A549 (cell line): ENCODE results near the gene ARMH3.

Source experiments
- CHD4 ChIP-seq: fragments of 200-600 bp; sonication (generic); IDR thresholded peaks from 2 replicates; pipeline ENCODE4 v1.6.1; 2016; ENCODE audit warnings: antibody characterized with exemption, mild to moderate bottlenecking, borderline replicate concordance
- EP300 ChIP-seq, 2 experiments: fragments of >200 bp; sonication (Bioruptor Twin); formaldehyde crosslinking; IDR thresholded peaks; 2 replicates in 1 of 2; 3 replicates in 1 of 2; pipeline ENCODE4 v1.6.1; 2016 to 2017
- NFE2L2 ChIP-seq: fragments of 150-350 bp; conservative IDR thresholded peaks from 2 replicates; pipeline ENCODE4 v1.6.1; 2014; ENCODE audit warnings: low read length
- RFX5 ChIP-seq: fragments of 450-650 bp; IDR thresholded peaks from 2 replicates; pipeline ENCODE4 v1.7.1; 2014; ENCODE audit warnings: antibody characterized with exemption, mild to moderate bottlenecking, moderate library complexity
- TF ChIP-seq, protein P1 (sequence below): fragments of >200 bp; sonication (Bioruptor Twin); formaldehyde crosslinking; IDR thresholded peaks from 3 replicates; pipeline ENCODE4 v1.5.1; 2016
- TF ChIP-seq, protein P2 (sequence below): IDR thresholded peaks from 2 replicates; pipeline ENCODE4 v1.6.1; 2012
- TF ChIP-seq, protein P3 (sequence below): fragments of 450-650 bp; IDR thresholded peaks from 2 replicates; pipeline ENCODE4 v1.6.1; 2014; ENCODE audit warnings: antibody characterized with exemption

DNA sequence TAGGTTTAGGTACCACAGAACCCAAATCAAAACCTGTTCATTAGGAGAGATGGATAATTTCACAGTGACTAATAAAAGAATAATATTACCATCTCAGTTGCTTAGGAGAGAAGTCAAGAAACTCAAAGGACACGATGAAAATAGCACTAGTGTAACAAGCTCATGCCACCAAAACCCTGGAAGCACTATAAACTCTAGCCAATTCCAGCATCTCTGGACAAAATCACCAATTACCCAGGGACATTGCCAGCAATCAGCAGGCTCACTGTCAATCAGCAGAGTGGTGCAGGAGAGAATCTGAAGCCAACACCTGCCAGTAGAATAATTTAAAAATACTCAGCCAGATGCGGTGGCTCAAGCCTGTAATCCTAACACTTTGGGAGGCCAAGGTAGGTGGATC is 88.9 kb downstream of the ARMH3 start:
- TF ChIP-seq, protein P1, sequence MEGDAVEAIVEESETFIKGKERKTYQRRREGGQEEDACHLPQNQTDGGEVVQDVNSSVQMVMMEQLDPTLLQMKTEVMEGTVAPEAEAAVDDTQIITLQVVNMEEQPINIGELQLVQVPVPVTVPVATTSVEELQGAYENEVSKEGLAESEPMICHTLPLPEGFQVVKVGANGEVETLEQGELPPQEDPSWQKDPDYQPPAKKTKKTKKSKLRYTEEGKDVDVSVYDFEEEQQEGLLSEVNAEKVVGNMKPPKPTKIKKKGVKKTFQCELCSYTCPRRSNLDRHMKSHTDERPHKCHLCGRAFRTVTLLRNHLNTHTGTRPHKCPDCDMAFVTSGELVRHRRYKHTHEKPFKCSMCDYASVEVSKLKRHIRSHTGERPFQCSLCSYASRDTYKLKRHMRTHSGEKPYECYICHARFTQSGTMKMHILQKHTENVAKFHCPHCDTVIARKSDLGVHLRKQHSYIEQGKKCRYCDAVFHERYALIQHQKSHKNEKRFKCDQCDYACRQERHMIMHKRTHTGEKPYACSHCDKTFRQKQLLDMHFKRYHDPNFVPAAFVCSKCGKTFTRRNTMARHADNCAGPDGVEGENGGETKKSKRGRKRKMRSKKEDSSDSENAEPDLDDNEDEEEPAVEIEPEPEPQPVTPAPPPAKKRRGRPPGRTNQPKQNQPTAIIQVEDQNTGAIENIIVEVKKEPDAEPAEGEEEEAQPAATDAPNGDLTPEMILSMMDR = no peak
- TF ChIP-seq EP300 (IDR thresholded peaks at IDR 0.05) (no peak), NFE2L2 (no peak), CHD4 (no peak), RFX5 (no peak)
- TF ChIP-seq, protein P2, sequence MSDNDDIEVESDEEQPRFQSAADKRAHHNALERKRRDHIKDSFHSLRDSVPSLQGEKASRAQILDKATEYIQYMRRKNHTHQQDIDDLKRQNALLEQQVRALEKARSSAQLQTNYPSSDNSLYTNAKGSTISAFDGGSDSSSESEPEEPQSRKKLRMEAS = no peak
- TF ChIP-seq, protein P3, sequence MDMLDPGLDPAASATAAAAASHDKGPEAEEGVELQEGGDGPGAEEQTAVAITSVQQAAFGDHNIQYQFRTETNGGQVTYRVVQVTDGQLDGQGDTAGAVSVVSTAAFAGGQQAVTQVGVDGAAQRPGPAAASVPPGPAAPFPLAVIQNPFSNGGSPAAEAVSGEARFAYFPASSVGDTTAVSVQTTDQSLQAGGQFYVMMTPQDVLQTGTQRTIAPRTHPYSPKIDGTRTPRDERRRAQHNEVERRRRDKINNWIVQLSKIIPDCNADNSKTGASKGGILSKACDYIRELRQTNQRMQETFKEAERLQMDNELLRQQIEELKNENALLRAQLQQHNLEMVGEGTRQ = no peak
